Measurements from ENCODE around the gene DGKG.

Gene DGKG

GRCh38 chr3:186319945-186320344 is 42.1 kb downstream of the DGKG start:
- H3K4me3 ChIP-seq = no peak overlapping the region
- H3K9me3 ChIP-seq (ENCODE audit: low read depth, low read length) = no peaks in the 10 kb centered on the region
- DNase-seq (ENCODE audit: low read depth, low spot score) = no peak
- no peak overlapping the region for H3K9ac ChIP-seq (ENCODE audit: insufficient read length)
- no peaks in the 10 kb centered on the region for H3K36me3 ChIP-seq (ENCODE audit: insufficient read depth, low read length)
- TF ChIP-seq FOXP2 (optimal IDR thresholded peaks at IDR 0.05; ENCODE audit: control extremely low read depth, extremely low read length, insufficient read depth) (no peak), EZH2 (IDR thresholded peaks at IDR 0.05) (no peak), POLR2AphosphoS5 (IDR thresholded peaks at IDR 0.05; ENCODE audit: borderline replicate concordance, low read depth, low read length) (no peak)
- no peak overlapping the region for H3K27ac ChIP-seq

- TF ChIP-seq FOXP2 (optimal IDR thresholded peaks at IDR 0.05; ENCODE audit: control extremely low read depth, extremely low read length, insufficient read depth) = no peak
- TF ChIP-seq EZH2 (IDR thresholded peaks at IDR 0.05) = no peak
- no peak for TF ChIP-seq POLR2AphosphoS5 (IDR thresholded peaks at IDR 0.05; ENCODE audit: borderline replicate concordance, low read depth, low read length)
- no peaks in the 10 kb centered on the region for H3K36me3 ChIP-seq (ENCODE audit: insufficient read depth, low read length)
Observed at GRCh38 chr3:186318135-186318534, 43.9 kb downstream of the DGKG start.

GRCh38 chr3:186317478-186317877 is 44.6 kb downstream of the DGKG start:
- Histone ChIP-seq H3K27ac (no peak overlapping the region), H3K9ac (ENCODE audit: insufficient read length) (no peak overlapping the region), H3K36me3 (ENCODE audit: insufficient read depth, low read length) (no peaks in the 10 kb centered on the region), H3K9me3 (ENCODE audit: low read depth, low read length) (no peaks in the 10 kb centered on the region), H3K4me3 (no peak overlapping the region)
- DNase-seq (ENCODE audit: low read depth, low spot score) = no peak
- TF ChIP-seq EZH2 (IDR thresholded peaks at IDR 0.05) = no peak
- TF ChIP-seq POLR2AphosphoS5 (IDR thresholded peaks at IDR 0.05; ENCODE audit: borderline replicate concordance, low read depth, low read length) = no peak
- no peak for TF ChIP-seq FOXP2 (optimal IDR thresholded peaks at IDR 0.05; ENCODE audit: control extremely low read depth, extremely low read length, insufficient read depth)

More at GRCh38 chr3:186318135-186318534, 43.9 kb downstream of the DGKG start:
- no peak overlapping the region for H3K4me3 ChIP-seq
- no peak overlapping the region for H3K9ac ChIP-seq (ENCODE audit: insufficient read length)
- H3K9me3 ChIP-seq (ENCODE audit: low read depth, low read length) = no peaks in the 10 kb centered on the region
- no peak for DNase-seq (ENCODE audit: low read depth, low spot score)
- H3K27ac ChIP-seq = no peak overlapping the region

- Histone ChIP-seq H3K9ac (ENCODE audit: insufficient read length) (no peak overlapping the region), H3K36me3 (ENCODE audit: insufficient read depth, low read length) (no peaks in the 10 kb centered on the region), H3K27ac (no peak overlapping the region), H3K9me3 (ENCODE audit: low read depth, low read length) (no peaks in the 10 kb centered on the region), H3K4me3 (no peak overlapping the region)
- TF ChIP-seq POLR2AphosphoS5 (IDR thresholded peaks at IDR 0.05; ENCODE audit: borderline replicate concordance, low read depth, low read length) (no peak), FOXP2 (optimal IDR thresholded peaks at IDR 0.05; ENCODE audit: control extremely low read depth, extremely low read length, insufficient read depth) (no peak), EZH2 (IDR thresholded peaks at IDR 0.05) (no peak)
- no peak for DNase-seq (ENCODE audit: low read depth, low spot score)
Observed at GRCh38 chr3:186316666-186317260, 45.3 kb downstream of the DGKG start.

- H3K4me3 ChIP-seq = no peak overlapping the region
- no peak for DNase-seq (ENCODE audit: low read depth, low spot score)
- no peaks in the 10 kb centered on the region for H3K36me3 ChIP-seq (ENCODE audit: insufficient read depth, low read length)
- H3K9me3 ChIP-seq (ENCODE audit: low read depth, low read length) = no peaks in the 10 kb centered on the region
- no peak for TF ChIP-seq EZH2 (IDR thresholded peaks at IDR 0.05)
- no peak for TF ChIP-seq FOXP2 (optimal IDR thresholded peaks at IDR 0.05; ENCODE audit: control extremely low read depth, extremely low read length, insufficient read depth)
- TF ChIP-seq POLR2AphosphoS5 (IDR thresholded peaks at IDR 0.05; ENCODE audit: borderline replicate concordance, low read depth, low read length) = no peak
- no peak overlapping the region for H3K27ac ChIP-seq
- no peak overlapping the region for H3K9ac ChIP-seq (ENCODE audit: insufficient read length)
Observed at GRCh38 chr3:186315581-186316354, 46.3 kb downstream of the DGKG start.

- Histone ChIP-seq H3K36me3 (ENCODE audit: insufficient read depth, low read length) (no peaks in the 10 kb centered on the region), H3K9me3 (ENCODE audit: low read depth, low read length) (no peaks in the 10 kb centered on the region), H3K9ac (ENCODE audit: insufficient read length) (no peak overlapping the region), H3K27ac (no peak overlapping the region), H3K4me3 (no peak overlapping the region)
- TF ChIP-seq EZH2 (IDR thresholded peaks at IDR 0.05) (no peak), FOXP2 (optimal IDR thresholded peaks at IDR 0.05; ENCODE audit: control extremely low read depth, extremely low read length, insufficient read depth) (no peak), POLR2AphosphoS5 (IDR thresholded peaks at IDR 0.05; ENCODE audit: borderline replicate concordance, low read depth, low read length) (no peak)
- DNase-seq (ENCODE audit: low read depth, low spot score) = no peak
Observed at GRCh38 chr3:186314896-186315295, 47.1 kb downstream of the DGKG start.

- TF ChIP-seq POLR2AphosphoS5 (IDR thresholded peaks at IDR 0.05; ENCODE audit: borderline replicate concordance, low read depth, low read length) = no peak
- TF ChIP-seq FOXP2 (optimal IDR thresholded peaks at IDR 0.05; ENCODE audit: control extremely low read depth, extremely low read length, insufficient read depth) = no peak
- TF ChIP-seq EZH2 (IDR thresholded peaks at IDR 0.05) = no peak
- H3K27ac ChIP-seq = no peak overlapping the region
Observed at GRCh38 chr3:186311441-186311840, 50.6 kb downstream of the DGKG start.

GRCh38 chr3:186308549-186308948 is 53.5 kb downstream of the DGKG start:
- no peak for DNase-seq (ENCODE audit: low read depth, low spot score)
- H3K4me3 ChIP-seq = no peak overlapping the region
- no peak overlapping the region for H3K9ac ChIP-seq (ENCODE audit: insufficient read length)
- no peaks in the 10 kb centered on the region for H3K36me3 ChIP-seq (ENCODE audit: insufficient read depth, low read length)
- H3K9me3 ChIP-seq (ENCODE audit: low read depth, low read length) = no peaks in the 10 kb centered on the region
- TF ChIP-seq FOXP2 (optimal IDR thresholded peaks at IDR 0.05; ENCODE audit: control extremely low read depth, extremely low read length, insufficient read depth) = no peak
- no peak for TF ChIP-seq POLR2AphosphoS5 (IDR thresholded peaks at IDR 0.05; ENCODE audit: borderline replicate concordance, low read depth, low read length)
- TF ChIP-seq EZH2 (IDR thresholded peaks at IDR 0.05) = no peak
- no peak overlapping the region for H3K27ac ChIP-seq

More at GRCh38 chr3:186311441-186311840, 50.6 kb downstream of the DGKG start:
- H3K36me3 ChIP-seq (ENCODE audit: insufficient read depth, low read length) = no peaks in the 10 kb centered on the region
- H3K9me3 ChIP-seq (ENCODE audit: low read depth, low read length) = no peaks in the 10 kb centered on the region
- no peak for DNase-seq (ENCODE audit: low read depth, low spot score)
- H3K9ac ChIP-seq (ENCODE audit: insufficient read length) = no peak overlapping the region
- no peak overlapping the region for H3K4me3 ChIP-seq

All from SK-N-MC (cell line).